Adrenal gland (tissue), 12 donors: ENCODE data around the gene PATJ. TPM values are rescaled to one million over a fixed set of nuclear protein-coding genes. Genes with fewer than 3 reads are reported as not detected.

ENCODE experiments used
- DNase-seq, 7 donors: peaks; one replicate each; pipeline ENCODE4 v3.0.0-alpha.2; 2019 to 2020
- H3K27ac ChIP-seq, 5 donors: fragments of 200-600 bp; sonication (generic) in 4 of 5; 1 replicate in 3 of 5; 2 replicates in 2 of 5; pipeline versions ENCODE4 v1.5.1 to v1.8.0; 2016 to 2020; ENCODE audit warnings: mild to moderate bottlenecking in 1 of 5
- H3K27me3 ChIP-seq: fragments of 200-600 bp; 2 replicates; pipeline ENCODE4 v1.8.0; 2021
- H3K36me3 ChIP-seq, 2 donors: fragments of 200-600 bp; replicated peaks in 1 of 2; 1 replicate in 1 of 2; 2 replicates in 1 of 2; pipeline versions ENCODE4 v1.5.1 to v1.8.0; 2018 to 2022
- H3K4me1 ChIP-seq, 2 donors: fragments of 200-600 bp; replicated peaks in 1 of 2; 1 replicate in 1 of 2; 2 replicates in 1 of 2; pipeline versions ENCODE4 v1.5.1 to v1.8.0; 2018 to 2021
- H3K4me3 ChIP-seq, 4 donors: fragments of 200-600 bp; sonication (generic) in 3 of 4; one replicate each; pipeline ENCODE4 v1.5.1; 2016 to 2018
- H3K9me3 ChIP-seq, 3 donors: fragments of 200-600 bp; sonication (generic) in 1 of 3; replicated peaks in 1 of 3; 1 replicate in 2 of 3; 2 replicates in 1 of 3; pipeline versions ENCODE4 v1.5.1 to v1.8.0; 2016 to 2021
- CTCF ChIP-seq, 6 experiments: fragments of 450-650 bp in 4 of 6; fragments of 200-600 bp in 2 of 6; sonication (generic) in 1 of 6; IDR thresholded peaks; 1 replicate in 5 of 6; 2 replicates in 1 of 6; pipeline versions ENCODE4 v1.5.1 to v1.8.0; 2016 to 2021; ENCODE audit warnings: antibody characterized with exemption in 6 of 6, mild to moderate bottlenecking in 2 of 6, moderate library complexity in 1 of 6
- POLR2A ChIP-seq, 2 donors: fragments of 450-650 bp; IDR thresholded peaks; one replicate each; pipeline ENCODE4 v1.6.1; 2017; ENCODE audit warnings: antibody characterized with exemption in 2 of 2, mild to moderate bottlenecking in 2 of 2, moderate library complexity in 1 of 2
- WGBS, 4 donors: extraction: QIAGEN DNeasy Blood & Tissue Kit in 2 of 4; methylation state at CpG; one replicate each; pipeline versions ENCODE4 v1.1.5 to v1.1.7; 2013 to 2017; 5-methylcytosine and 5-hydroxymethylcytosine counted together
- intact Hi-C, 2 donors: fragments of 100-400 bp; cut with DNase I; formaldehyde crosslinking; loops; one replicate each; pipeline versions ENCODE4 v1.14.1 to v1.15.0; 2022 to 2023
- polyA plus RNA-seq, 3 donors: library from polyadenylated mRNA; stranded (reverse); fragments of 200-250 nt in 2 of 3; fragments of 350-450 nt in 1 of 3; fragmentation: Illumina TruSeq in 1 of 3; extraction: RNeasy Lipid Tissue Mini Kit (QIAGEN cat#74804) in 1 of 3; gene quantifications; one replicate each; pipeline ENCODE4 v1.2.3, GENCODE V29; 2013 to 2014
- total RNA-seq, 9 donors: library from RNA; depleted of rRNA in 4 of 9; stranded (reverse); fragments of >200 nt in 4 of 9; fragments of 120-200 nt in 1 of 9; fragmentation: NEBNext Ultra II Directional in 1 of 9; extraction: Animal tissue kit (Norgen Biotek cat#: 25700) in 1 of 9; gene quantifications; one replicate each; pipeline versions ENCODE4 v1.1.0 to v1.2.4, GENCODE V29; 2013 to 2023
- donor health status: healthy with polysubstance abuse.
- donor health status: Bipolar disorder and iron deficiency.
- donor health status: DM: yes; HTN: yes; CAD: no.
- donor health status: DM: no; HTN: no; CAD: no.
- donor health status: DM: no; HTN: no; CAD: no.
- donor health status: DM: yes; HTN: yes; CAD: no.

The PATJ gene
- total and polyA plus RNA-seq, 12 donors: 6.8 to 36.6 (median 23.4) TPM

- H3K36me3 ChIP-seq: no peaks in the 10 kb centered on the region
- no peak overlapping the region for H3K27ac ChIP-seq
- no peak overlapping the region for H3K4me3 ChIP-seq
- H3K27me3 ChIP-seq: no peaks in the 10 kb centered on the region
- H3K4me1 ChIP-seq: no peaks in the 10 kb centered on the region
- WGBS, 4 donors: 84 to 93% (median 88%) methylated on average over 8 of the region's 8 CpGs
- intact Hi-C loops: no loop called here
- H3K9me3 ChIP-seq: no peaks in the 10 kb centered on the region
- TF ChIP-seq POLR2A (IDR thresholded peaks at IDR 0.05): no peak
- no peak for TF ChIP-seq CTCF (IDR thresholded peaks at IDR 0.05)
- DNase-seq: no peak
Observed at GRCh38 chr1:61973100-61973837, 231.0 kb downstream of the PATJ start.

GRCh38 chr1:61975638-61976037 lies 233.4 kb downstream of the PATJ start:
- intact Hi-C loops: no loop called here
- DNase-seq: no peak
- no peaks in the 10 kb centered on the region for H3K9me3 ChIP-seq
- no peak overlapping the region for H3K4me3 ChIP-seq
- H3K27ac ChIP-seq: no peak overlapping the region
- 92 to 94% (median 92%) methylated on average over 4 of the region's 4 CpGs for WGBS, 4 donors
- TF ChIP-seq CTCF (IDR thresholded peaks at IDR 0.05): no peak
- TF ChIP-seq POLR2A (IDR thresholded peaks at IDR 0.05): no peak
- no peaks in the 10 kb centered on the region for H3K36me3 ChIP-seq
- no peaks in the 10 kb centered on the region for H3K27me3 ChIP-seq
- H3K4me1 ChIP-seq: no peaks in the 10 kb centered on the region

GRCh38 chr1:61976566-61976965 lies 234.3 kb downstream of the PATJ start:
- no peaks in the 10 kb centered on the region for H3K27me3 ChIP-seq
- H3K27ac ChIP-seq: no peak overlapping the region
- H3K4me1 ChIP-seq: no peaks in the 10 kb centered on the region
- WGBS, 4 donors: 96 to 99% (median 97%) methylated on average over 4 of the region's 4 CpGs
- H3K36me3 ChIP-seq: no peaks in the 10 kb centered on the region
- no peak overlapping the region for H3K4me3 ChIP-seq
- H3K9me3 ChIP-seq: no peaks in the 10 kb centered on the region
- no peak for DNase-seq
- TF ChIP-seq CTCF (IDR thresholded peaks at IDR 0.05) (no peak), POLR2A (IDR thresholded peaks at IDR 0.05) (no peak)
- intact Hi-C loops: no loop called here

- Histone ChIP-seq H3K4me3 (no peak overlapping the region), H3K27me3 (no peaks in the 10 kb centered on the region), H3K36me3 (no peaks in the 10 kb centered on the region), H3K27ac (no peak overlapping the region), H3K4me1 (no peaks in the 10 kb centered on the region), H3K9me3 (no peaks in the 10 kb centered on the region)
- no peak for DNase-seq
- no peak for TF ChIP-seq CTCF (IDR thresholded peaks at IDR 0.05)
- no peak for TF ChIP-seq POLR2A (IDR thresholded peaks at IDR 0.05)
- intact Hi-C loops: no loop called here
Observed at GRCh38 chr1:61978796-61979195, 236.5 kb downstream of the PATJ start.
